ENCODE data around the gene LRRC15.

Gene LRRC15

DNA sequence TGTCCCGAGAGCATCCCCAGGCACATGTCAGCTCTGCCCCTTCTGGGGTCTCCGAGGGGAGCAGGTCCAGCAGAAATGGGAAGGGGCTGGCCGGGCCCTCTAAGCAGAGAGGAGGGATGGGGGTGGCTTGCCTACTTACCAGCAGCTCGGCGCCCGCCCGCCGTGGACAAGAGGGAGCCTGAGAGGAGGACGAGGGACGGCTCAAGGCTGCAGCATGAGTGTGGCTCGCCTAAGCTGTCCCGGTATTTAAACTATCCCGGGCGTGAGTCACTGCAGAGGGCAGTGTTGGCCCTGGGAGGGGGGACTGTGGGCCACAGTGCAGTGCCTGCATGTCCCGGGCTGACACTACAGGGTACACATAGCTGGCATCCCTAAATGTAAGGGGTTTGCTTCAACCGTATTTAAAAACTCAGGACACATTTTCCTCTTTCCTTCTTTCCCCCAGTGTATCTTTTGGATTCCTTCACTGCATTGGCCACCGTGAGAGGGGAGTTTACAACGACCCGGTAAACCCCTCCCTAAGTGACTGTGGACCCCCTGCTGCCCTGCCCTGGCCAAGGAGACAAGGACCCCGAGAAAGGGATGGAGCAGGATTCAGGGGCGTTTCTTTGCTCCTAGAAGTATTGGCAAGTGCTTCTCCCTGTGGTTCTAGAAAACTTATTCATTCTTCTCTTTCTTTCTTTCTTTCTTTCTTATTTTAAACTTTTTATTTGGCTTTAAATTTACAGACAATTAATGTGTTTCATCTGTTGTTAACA, at the start of gene LRRC15:
TSS of gene LRRC15 (minus strand) at position 222 of the 758 bp plus-strand sequence. CDS start 8,700 bp downstream, outside the sequence.
- DNase-seq = no peak

GRCh38 chr3:194418671-194419070, 49.1 kb upstream of the LRRC15 start:
- no peak for DNase-seq

DNA sequence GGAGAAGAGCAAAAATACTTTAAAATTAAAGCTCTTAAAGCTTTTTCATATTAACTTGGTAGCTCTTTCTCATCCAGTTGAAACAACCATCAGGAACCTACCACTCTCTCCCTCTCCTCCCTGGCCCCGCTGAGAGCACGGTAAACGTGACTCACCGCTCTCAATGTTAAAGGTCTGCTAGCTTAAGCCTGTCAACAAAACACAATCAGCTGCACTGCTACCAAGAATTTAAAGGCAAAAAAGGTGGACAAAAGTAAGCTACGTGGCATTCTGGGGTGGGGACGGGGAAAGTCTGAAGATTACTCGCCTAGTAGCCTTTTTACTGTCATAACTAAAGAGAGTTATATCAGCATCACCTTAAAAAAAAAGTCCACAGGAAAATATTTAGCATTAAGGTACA, 37.9 kb upstream of the LRRC15 start:
- no peak for DNase-seq

DNA sequence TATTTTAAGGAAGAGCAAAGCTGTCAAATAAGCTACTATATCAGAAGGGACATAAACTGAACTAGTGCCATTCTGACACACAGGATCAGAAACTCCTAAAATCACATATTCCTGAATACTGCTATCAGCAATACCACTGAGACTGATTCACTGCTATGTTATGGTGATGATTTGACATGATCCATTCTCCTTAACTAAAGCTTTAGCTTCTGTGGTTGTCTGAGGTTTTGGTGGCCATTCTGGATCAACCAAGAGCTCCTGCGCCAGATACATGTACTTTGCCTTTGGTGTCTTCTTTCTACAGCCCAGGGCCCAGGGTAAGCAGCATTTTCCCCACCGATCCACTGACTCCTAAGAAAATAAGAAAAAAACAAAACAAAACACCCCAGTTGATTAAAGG, 36.2 kb upstream of the LRRC15 start:
- no peak for DNase-seq

DNA sequence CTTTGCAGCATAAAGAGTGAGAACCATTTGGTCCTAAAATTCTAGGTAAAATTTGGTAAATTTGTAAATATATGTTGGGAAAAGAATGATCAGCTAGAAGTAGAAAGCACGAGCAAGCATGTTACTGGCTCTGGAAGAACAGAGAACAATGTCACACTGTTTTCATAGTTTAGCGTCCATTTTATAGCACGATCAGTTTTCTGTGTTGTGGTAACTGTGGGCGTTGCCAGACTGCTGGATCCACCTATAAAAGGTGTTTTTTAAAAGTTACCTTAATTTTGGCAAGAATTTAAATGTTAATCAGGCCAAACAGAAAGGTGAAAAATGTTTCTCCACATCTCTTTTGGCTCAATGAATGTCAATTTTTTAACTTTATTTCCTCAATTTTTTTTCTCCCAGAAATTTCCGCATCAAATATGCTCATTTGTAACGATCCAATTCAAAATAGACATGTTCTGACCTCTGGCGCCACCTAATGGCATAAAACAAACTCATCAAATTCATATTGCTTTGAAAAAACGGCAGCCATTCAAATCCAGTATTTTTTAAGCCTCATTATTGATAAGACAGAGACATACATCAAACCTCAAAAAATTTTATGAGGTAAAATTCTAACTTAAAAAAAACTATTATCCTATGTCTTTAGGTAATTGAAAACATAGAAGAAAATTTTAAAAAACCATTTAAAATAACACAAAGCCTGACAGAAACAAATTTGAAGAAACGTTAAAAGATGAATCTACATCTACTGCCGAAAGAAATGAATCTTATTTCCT, 35.0 kb upstream of the LRRC15 start:
- peak in 1 of 4 experiments; percentile 12 for DNase-seq

- DNase-seq = no peak
These were observed 32.4 kb upstream of the LRRC15 start for GRCh38 chr3:194401868-194402329.

- no peak for DNase-seq
These were observed 31.8 kb upstream of the LRRC15 start for GRCh38 chr3:194401346-194401745.

DNA sequence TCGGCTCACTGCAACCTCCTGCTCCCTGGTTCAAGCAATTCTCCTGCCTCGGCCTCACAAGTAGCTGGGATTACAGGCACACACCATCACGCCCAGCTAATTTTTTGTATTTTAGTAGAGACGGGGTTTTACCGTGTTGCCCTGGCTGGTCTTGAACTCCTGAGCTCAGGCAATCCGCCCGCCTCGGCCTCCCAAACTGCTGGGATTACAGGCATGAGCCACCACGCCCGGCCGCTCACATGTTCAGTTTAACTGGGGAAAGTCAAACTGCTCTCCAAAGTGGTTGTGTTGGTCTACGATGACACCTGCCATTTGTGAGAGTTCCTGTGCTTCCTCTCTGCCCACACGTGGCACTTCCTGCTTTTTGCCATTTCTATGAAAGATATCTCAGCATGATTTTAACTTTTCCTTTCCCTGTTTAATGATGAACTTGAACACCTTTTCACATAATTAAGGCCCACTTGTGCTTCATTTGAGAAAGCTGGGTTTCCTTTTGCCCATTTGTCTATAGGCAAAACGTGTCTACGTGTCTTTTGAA, 30.4 kb upstream of the LRRC15 start:
- no peak for DNase-seq

GRCh38 chr3:194399166-194399565, 29.6 kb upstream of the LRRC15 start, which contains the start of gene GP5:
Gene GP5, minus strand, starts transcription at chr3:194399266. Its CDS starts 984 bp downstream, at chr3:194398282.
- DNase-seq = no peak

- peak in 2 of 4 experiments; percentile 5 to 9 for DNase-seq
These were observed 28.3 kb upstream of the LRRC15 start for GRCh38 chr3:194397757-194398312.

GRCh38 chr3:194396859-194397756, 27.6 kb upstream of the LRRC15 start:
- no peak for DNase-seq

- DNase-seq = no peak
These were observed 27.0 kb upstream of the LRRC15 start for GRCh38 chr3:194396539-194396858.

GRCh38 chr3:194395778-194396538, 26.4 kb upstream of the LRRC15 start:
- no peak for DNase-seq

DNA sequence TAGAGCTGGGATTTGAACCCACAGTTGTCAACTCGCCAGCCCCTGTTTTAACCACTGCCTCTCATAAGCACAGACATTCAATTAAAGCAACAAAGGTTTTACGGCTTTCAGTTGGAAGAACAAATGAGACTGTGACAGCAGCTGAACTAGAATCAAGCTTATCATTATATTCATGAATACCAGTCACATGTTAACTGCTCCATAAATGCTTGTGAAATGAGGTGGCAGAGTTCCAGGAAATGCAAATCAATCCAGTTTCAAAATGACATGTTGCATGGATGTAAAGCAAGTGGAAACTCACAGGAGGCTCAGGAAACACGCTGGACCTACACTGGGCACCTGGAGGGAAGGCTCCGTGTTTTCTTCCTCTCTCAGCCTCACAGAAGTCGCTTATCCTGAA, 25.7 kb upstream of the LRRC15 start:
- no peak for DNase-seq

GRCh38 chr3:194392576-194392975, 23.0 kb upstream of the LRRC15 start:
- DNase-seq = no peak

DNA sequence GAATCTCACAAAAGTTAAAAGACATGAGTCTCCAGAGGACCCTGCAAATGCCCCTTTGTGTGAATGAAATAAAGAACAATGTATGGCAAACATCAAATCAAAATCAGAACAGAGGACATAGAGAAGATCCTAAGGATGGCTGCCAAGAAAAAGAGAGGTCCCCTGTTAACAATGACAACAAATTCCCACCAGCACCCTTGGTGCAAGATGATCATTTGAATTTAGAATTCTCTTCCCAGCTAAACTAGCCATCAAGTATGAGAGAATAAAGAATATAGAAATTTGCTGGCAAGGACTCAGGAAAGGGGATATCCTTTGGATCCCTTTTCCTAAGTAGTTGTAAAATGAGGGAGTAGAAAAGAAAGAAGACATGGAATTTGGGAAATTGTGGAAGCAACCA, 21.3 kb upstream of the LRRC15 start:
- DNase-seq = no peak

DNA sequence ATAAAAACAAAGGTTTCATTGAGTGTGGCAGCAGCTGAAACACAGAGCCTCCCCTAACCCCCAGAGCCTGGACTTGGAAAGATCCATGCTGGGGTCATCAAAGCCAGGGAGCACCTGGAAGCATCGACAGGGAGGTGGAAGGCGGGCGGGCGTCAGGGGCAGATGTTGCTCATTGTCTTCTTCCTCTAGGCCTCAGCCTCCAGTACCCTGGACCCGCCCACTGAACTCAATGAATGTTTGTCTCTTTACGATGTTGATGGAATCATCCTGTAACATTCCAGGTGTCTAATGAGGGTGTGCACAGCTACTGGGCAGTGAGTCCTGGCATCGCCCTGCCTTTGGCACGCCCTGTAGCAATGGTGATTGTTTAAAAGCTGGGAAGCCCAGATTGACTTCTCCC, 19.7 kb upstream of the LRRC15 start:
- DNase-seq = no peak

GRCh38 chr3:194387926-194388418, 18.4 kb upstream of the LRRC15 start:
- DNase-seq = no peak

DNA sequence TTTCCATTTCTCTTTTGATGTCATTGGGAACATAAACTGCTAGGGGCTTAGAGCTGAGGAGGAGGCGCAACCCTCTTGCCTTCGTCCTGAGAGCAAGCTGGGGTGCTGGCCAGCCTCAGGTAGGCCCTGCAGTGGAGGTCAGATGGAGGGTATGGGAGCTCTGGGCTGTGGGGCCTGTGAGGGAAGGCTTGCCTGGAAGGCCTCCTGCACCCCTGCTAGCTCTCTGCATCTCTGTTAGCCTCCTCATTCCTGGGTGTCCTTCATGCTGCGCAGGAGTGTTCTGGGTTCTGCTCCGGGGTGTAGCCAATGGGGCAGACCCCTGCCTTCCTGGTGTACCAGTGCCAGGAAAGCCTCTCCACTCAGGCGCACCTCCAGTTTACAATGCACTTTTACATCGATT, 17.7 kb upstream of the LRRC15 start:
- DNase-seq = no peak

DNA sequence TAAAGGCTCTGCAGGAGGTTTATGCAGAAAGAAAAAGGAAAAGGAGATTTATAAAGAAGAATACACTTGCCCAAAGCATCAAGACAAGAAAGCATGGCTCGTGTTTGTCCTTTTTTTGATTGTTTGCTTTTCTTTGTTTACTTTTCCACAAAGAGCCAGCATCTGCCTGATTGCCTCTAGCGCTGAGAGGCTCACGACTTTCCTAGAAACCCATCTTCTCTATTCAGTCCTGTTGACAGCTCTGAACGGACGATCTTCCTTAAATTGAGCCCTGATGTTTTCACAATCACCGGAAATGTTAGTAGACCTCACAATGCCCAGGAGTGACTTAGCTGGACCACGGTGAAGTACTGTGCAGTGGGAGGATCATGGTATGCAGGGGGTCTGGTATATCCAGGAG, 17.1 kb upstream of the LRRC15 start:
- DNase-seq = no peak

DNA sequence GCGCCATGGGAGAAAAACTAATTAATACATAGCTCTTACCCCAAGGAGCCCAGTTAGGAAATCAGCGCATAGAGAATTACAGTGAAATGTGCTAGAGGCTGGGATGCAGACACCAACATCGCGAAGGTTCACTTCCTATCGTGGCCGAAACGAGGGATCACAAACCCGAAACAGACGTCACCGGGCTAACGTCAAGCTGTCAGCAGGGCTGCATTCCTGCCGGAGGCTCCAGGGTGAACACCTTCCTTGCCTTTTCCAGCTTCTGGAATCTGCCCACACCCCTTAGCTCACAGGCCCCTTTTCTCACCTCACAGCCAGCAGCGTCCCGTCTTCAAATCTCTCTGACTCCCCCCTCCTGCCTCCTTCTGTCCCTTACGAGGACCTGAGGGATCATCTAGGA, 16.5 kb upstream of the LRRC15 start:
- no peak for DNase-seq

GRCh38 chr3:194384569-194385001, 15.0 kb upstream of the LRRC15 start:
- no peak for DNase-seq

All from activated CD4-positive, CD25-positive, alpha-beta regulatory T cell (primary cell).